Hematopoietic multipotent progenitor cell treated with erythropoietin and hydrocortisone succinate and interleukin-3 and kit ligand, for 6 days (in vitro differentiated cells): ENCODE measurements around the gene PLPPR5.
"Not testable (repeated sequence)": the region's sequence is repeated elsewhere in the genome, so short reads cannot be mapped to it uniquely, and the experiment has no call there.

Experiments
- DNase-seq: peaks from one replicate; pipeline ENCODE4 v3.0.0-alpha.2; 2015

PLPPR5 gene

GRCh38 chr1:98908980-98909379, 95.7 kb downstream of the PLPPR5 start:
- no peak for DNase-seq

GRCh38 chr1:98906809-98907208, 97.9 kb downstream of the PLPPR5 start:
- no peak for DNase-seq

- DNase-seq, result no peak
Measured at GRCh38 chr1:98906361-98906760, 98.3 kb downstream of the PLPPR5 start.

- DNase-seq, result no peak
Measured at GRCh38 chr1:98904684-98905083, 100.0 kb downstream of the PLPPR5 start.

GRCh38 chr1:98903726-98904125, 100.9 kb downstream of the PLPPR5 start:
- DNase-seq, result no peak

- DNase-seq, result no peak
Measured at GRCh38 chr1:98903261-98903660, 101.4 kb downstream of the PLPPR5 start.

- no peak for DNase-seq
Measured at GRCh38 chr1:98898940-98899339, 105.7 kb downstream of the PLPPR5 start.

- DNase-seq, result no peak
Measured at GRCh38 chr1:98897479-98897878, 107.2 kb downstream of the PLPPR5 start.

GRCh38 chr1:98896711-98897445, 107.8 kb downstream of the PLPPR5 start:
- no peak for DNase-seq

GRCh38 chr1:98893371-98893770, 111.3 kb downstream of the PLPPR5 start:
- no peak for DNase-seq

- DNase-seq, result no peak
Measured at GRCh38 chr1:98888869-98889268, 115.8 kb downstream of the PLPPR5 start.

- no peak for DNase-seq
Measured at GRCh38 chr1:98887507-98887906, 117.2 kb downstream of the PLPPR5 start.

GRCh38 chr1:98884864-98885263, 119.8 kb downstream of the PLPPR5 start:
- no peak for DNase-seq

- DNase-seq, result no peak
Measured at GRCh38 chr1:98881901-98882300, 122.8 kb downstream of the PLPPR5 start.

GRCh38 chr1:98881234-98881633, 123.4 kb downstream of the PLPPR5 start:
- not testable (repeated sequence) for DNase-seq

- DNase-seq, result no peak
Measured at GRCh38 chr1:98874828-98875227, 129.8 kb downstream of the PLPPR5 start.

- DNase-seq, result peak; percentile 78
Measured at GRCh38 chr1:98870959-98871903, 133.4 kb downstream of the PLPPR5 start.

- no peak for DNase-seq
Measured at GRCh38 chr1:98865796-98866195, 138.9 kb downstream of the PLPPR5 start.

- no peak for DNase-seq
Measured at GRCh38 chr1:98860329-98860728, 144.3 kb downstream of the PLPPR5 start.

GRCh38 chr1:98854137-98854536, 150.5 kb downstream of the PLPPR5 start:
- no peak for DNase-seq

- DNase-seq, result no peak
Measured at GRCh38 chr1:98849969-98850636, 154.6 kb downstream of the PLPPR5 start.

GRCh38 chr1:98842241-98842640, 162.4 kb downstream of the PLPPR5 start:
- no peak for DNase-seq
